TTC549 (cell line): ENCODE results near the gene DARS1.
"Not testable (repeated sequence)": the region's sequence is repeated elsewhere in the genome, so short reads cannot be mapped to it uniquely, and the experiment has no call there.

Experiments used
- FAIRE-seq: peaks from 2 replicates; lab custom pipeline; 2012; peaks lifted over from hg19 to GRCh38; lab: Jason Lieb, UNC

DARS1 gene

GRCh38 chr2:135876770-135877169 is 108.7 kb downstream of the DARS1 start:
- not testable (repeated sequence) for FAIRE-seq

GRCh38 chr2:135876066-135876711 is 109.2 kb downstream of the DARS1 start, which contains the start of gene MCM6:
TSS of gene MCM6 (minus strand) at chr2:135876443. CDS start at chr2:135876365, 78 bp downstream.
- peak; percentile 97 for FAIRE-seq

DNA sequence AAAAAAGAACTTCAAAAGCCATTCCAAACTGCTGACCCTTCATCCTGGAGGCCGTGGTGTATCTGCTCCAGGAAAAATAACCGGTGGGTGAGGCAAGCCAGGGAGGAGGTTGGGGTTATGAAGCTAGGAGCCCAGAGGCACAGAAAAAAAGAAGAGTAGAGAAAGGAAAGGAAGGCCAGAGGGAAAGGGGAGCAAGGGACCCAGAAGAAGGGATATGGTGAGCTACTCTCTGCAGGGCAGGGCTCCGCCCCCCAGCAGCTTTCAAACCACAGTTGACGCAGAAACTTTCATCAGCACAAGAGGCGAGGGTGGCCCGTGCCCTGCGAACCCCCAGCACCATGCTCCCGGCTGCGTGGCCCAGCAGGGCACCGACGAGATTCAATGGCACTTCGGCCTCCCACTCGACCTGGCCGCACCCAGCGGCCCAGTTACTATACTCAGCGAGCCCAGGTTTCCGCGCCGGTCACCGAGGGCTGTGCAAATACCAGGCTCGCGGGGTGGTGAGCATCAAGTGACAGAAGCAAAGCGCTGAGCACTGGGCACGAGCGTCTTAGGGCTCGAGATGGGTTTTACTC is 109.8 kb downstream of the DARS1 start:
- FAIRE-seq: no peak

- no peak for FAIRE-seq
These were observed 110.6 kb downstream of the DARS1 start for GRCh38 chr2:135874777-135875365.

GRCh38 chr2:135870571-135870970 is 114.9 kb downstream of the DARS1 start:
- FAIRE-seq: no peak

- no peak for FAIRE-seq
These were observed 122.2 kb downstream of the DARS1 start for GRCh38 chr2:135863233-135863632.

GRCh38 chr2:135862718-135863117 is 122.7 kb downstream of the DARS1 start:
- FAIRE-seq: no peak
